ENCODE measurements around the gene LAMP5.

LAMP5 gene

GRCh38 chr20:9514461-9515213 lies at the start of gene LAMP5:
Gene LAMP5, plus strand, starts transcription at chr20:9514590. Its CDS starts 263 bp downstream, at chr20:9514853.
- no peak for DNase-seq

GRCh38 chr20:9467995-9468394 lies 46.4 kb upstream of the LAMP5 start:
- peak in 1 of 2 experiments; percentile 31 for DNase-seq

- DNase-seq, result no peak
Observed at GRCh38 chr20:9474835-9475415, 39.5 kb upstream of the LAMP5 start.

- DNase-seq, result no peak
Observed at GRCh38 chr20:9475456-9475855, 38.9 kb upstream of the LAMP5 start.

- no peak for DNase-seq
Observed at GRCh38 chr20:9476174-9476573, 38.2 kb upstream of the LAMP5 start.

GRCh38 chr20:9476637-9477036 lies 37.8 kb upstream of the LAMP5 start:
- no peak for DNase-seq

GRCh38 chr20:9478771-9479170 lies 35.6 kb upstream of the LAMP5 start:
- no peak for DNase-seq

- no peak for DNase-seq
Observed at GRCh38 chr20:9480066-9480465, 34.3 kb upstream of the LAMP5 start.

GRCh38 chr20:9482180-9482579 lies 32.2 kb upstream of the LAMP5 start:
- DNase-seq, result no peak

- no peak for DNase-seq
Observed at GRCh38 chr20:9483131-9483530, 31.3 kb upstream of the LAMP5 start.

- DNase-seq, result no peak
Observed at GRCh38 chr20:9485614-9486340, 28.6 kb upstream of the LAMP5 start.

- DNase-seq, result no peak
Observed at GRCh38 chr20:9487231-9487630, 27.2 kb upstream of the LAMP5 start.

GRCh38 chr20:9488063-9488462 lies 26.3 kb upstream of the LAMP5 start:
- no peak for DNase-seq

GRCh38 chr20:9490161-9490560 lies 24.2 kb upstream of the LAMP5 start:
- no peak for DNase-seq

GRCh38 chr20:9490631-9491030 lies 23.8 kb upstream of the LAMP5 start:
- DNase-seq, result no peak

- no peak for DNase-seq
Observed at GRCh38 chr20:9491324-9491723, 23.1 kb upstream of the LAMP5 start.

- no peak for DNase-seq
Observed at GRCh38 chr20:9492067-9492466, 22.3 kb upstream of the LAMP5 start.

- no peak for DNase-seq
Observed at GRCh38 chr20:9493803-9494202, 20.6 kb upstream of the LAMP5 start.

GRCh38 chr20:9495701-9496100 lies 18.7 kb upstream of the LAMP5 start:
- no peak for DNase-seq

- no peak for DNase-seq
Observed at GRCh38 chr20:9496155-9496554, 18.2 kb upstream of the LAMP5 start.

GRCh38 chr20:9498322-9498721 lies 16.1 kb upstream of the LAMP5 start:
- no peak for DNase-seq

- DNase-seq, result no peak
Observed at GRCh38 chr20:9499126-9499899, 15.1 kb upstream of the LAMP5 start.

- DNase-seq, result no peak
Observed at GRCh38 chr20:9500121-9500520, 14.3 kb upstream of the LAMP5 start.
